IPS-15b (cell line): ENCODE measurements around the gene CNTNAP2.
A peak's percentile ranks its signal among the peaks of the same experiment; 100 is the strongest.
"Not testable (repeated sequence)": the region's sequence is repeated elsewhere in the genome, so short reads cannot be mapped to it uniquely, and the experiment has no call there.

Experiments used
- H3K27me3 ChIP-seq: one replicate; pipeline ENCODE4 v1.6.1; 2013; ENCODE audit warnings: low read length; ENCODE audit not compliant: control insufficient read depth, insufficient read depth
- H3K36me3 ChIP-seq: one replicate; pipeline ENCODE4 v1.6.1; 2013; ENCODE audit warnings: low read length; ENCODE audit not compliant: control insufficient read depth, insufficient read depth
- H3K4me1 ChIP-seq: one replicate; pipeline ENCODE4 v1.6.1; 2013; ENCODE audit warnings: mild to moderate bottlenecking, low read length; ENCODE audit not compliant: control insufficient read depth, insufficient read depth
- H3K4me3 ChIP-seq: one replicate; pipeline ENCODE4 v1.5.1; 2013; ENCODE audit warnings: low read depth, low read length
- H3K9ac ChIP-seq: one replicate; pipeline ENCODE4 v1.6.1; 2013; ENCODE audit warnings: low read depth, mild to moderate bottlenecking, low read length
- H3K9me3 ChIP-seq: one replicate; pipeline ENCODE4 v1.6.1; 2013; ENCODE audit warnings: mild to moderate bottlenecking, low read length; ENCODE audit not compliant: control insufficient read depth, insufficient read depth

Gene CNTNAP2

DNA sequence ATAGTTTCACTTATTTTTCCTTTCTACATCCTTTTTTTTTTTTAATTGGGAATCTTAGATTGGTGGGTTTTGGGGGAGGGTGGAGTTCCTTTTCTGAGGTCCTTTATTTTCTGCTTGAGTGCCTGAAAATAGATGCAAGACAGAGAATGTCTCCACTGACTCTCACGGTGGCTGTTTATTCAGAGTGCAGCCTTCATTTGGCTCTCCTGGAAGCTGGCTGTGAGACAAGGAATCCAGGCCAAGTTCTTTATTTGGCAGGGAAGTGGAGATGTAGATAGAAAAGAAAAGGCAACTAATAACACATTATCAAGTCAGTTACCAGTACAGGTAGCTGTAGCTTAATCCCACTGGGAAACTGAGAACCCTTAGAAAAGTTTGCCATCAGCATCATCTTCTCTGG lies 118.6 kb downstream of the CNTNAP2 start:
- Histone ChIP-seq H3K9ac (no peak overlapping the region), H3K9me3 (no peaks in the 10 kb centered on the region), H3K4me1 (peaks cover 7% of the 10 kb centered on the region), H3K36me3 (no peaks in the 10 kb centered on the region), H3K4me3 (no peak overlapping the region), H3K27me3 (no peaks in the 10 kb centered on the region)

DNA sequence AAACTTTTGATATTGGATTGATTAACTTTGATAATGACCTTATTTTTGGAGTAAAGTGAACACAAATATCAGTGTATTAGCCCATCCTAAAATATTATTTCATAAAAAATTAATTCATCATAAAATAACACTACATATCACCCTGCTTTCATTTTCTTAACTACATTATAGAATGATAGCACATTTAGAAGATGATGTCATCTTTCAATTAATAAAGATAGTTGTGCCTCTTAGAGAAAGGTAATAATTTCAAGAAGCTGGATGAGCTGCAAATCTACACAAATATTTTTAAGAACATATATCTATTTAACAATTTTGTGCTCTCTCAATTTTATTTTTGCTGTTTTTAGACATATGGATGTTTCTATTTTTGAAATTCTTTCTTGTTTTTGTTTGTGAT lies 126.1 kb downstream of the CNTNAP2 start:
- Histone ChIP-seq H3K9ac (no peak overlapping the region), H3K9me3 (no peaks in the 10 kb centered on the region), H3K27me3 (no peaks in the 10 kb centered on the region), H3K4me3 (no peak overlapping the region), H3K4me1 (peaks cover 7% of the 10 kb centered on the region), H3K36me3 (peaks cover 4% of the 10 kb centered on the region)

DNA sequence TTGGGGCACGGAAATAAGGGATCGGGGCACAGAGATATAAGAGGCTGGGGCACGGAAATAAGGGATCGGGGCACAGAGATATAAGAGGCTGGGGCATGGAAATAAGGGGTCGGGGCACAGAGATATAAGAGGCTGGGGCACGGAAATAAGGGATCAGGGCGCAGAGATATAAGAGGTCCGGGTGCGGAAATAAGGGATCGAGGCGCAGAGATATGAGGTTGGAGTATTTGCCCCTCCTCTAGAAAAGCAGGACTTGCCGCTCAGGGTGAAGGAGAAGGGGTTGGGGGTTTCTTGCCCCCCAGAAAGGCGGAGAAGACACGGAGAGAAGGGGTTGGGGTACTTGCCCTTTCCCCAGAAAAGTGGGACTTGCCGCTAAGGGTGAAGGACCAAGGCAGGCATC lies 131.4 kb downstream of the CNTNAP2 start:
- Histone ChIP-seq H3K9ac (peak overlapping the region; percentile 87), H3K4me1 (peaks cover 16% of the 10 kb centered on the region)

DNA sequence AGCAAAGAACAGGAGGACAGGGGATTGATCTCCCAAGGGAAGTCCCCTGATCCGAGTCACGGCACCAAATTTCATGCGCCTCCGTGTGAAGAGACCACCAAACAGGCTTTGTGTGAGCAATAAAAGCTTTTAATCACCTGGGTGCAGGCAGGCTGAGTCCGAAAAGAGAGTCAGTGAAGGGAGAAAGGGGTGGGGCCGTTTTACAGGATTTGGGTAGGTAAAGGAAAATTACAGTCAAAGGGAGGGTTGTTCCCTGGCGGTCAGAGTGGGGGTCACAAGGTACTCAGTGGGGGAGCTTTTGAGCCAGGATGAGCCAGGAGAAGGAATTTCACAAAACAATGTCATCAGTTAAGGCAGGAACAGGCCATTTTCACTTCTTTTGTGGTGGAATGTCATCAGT lies 132.1 kb downstream of the CNTNAP2 start:
- peak overlapping the region; percentile 87 for H3K9ac ChIP-seq
- H3K27me3 ChIP-seq, H3K36me3 ChIP-seq, H3K9me3 ChIP-seq: not testable (repeated sequence)
- H3K4me3 ChIP-seq = peak overlapping the region; percentile 61
- peaks cover 16% of the 10 kb centered on the region for H3K4me1 ChIP-seq

More for the DNA sequence above, 131.4 kb downstream of the CNTNAP2 start:
- H3K9me3 ChIP-seq, H3K36me3 ChIP-seq, H3K27me3 ChIP-seq: not testable (repeated sequence)
- peak overlapping the region; percentile 61 for H3K4me3 ChIP-seq

DNA sequence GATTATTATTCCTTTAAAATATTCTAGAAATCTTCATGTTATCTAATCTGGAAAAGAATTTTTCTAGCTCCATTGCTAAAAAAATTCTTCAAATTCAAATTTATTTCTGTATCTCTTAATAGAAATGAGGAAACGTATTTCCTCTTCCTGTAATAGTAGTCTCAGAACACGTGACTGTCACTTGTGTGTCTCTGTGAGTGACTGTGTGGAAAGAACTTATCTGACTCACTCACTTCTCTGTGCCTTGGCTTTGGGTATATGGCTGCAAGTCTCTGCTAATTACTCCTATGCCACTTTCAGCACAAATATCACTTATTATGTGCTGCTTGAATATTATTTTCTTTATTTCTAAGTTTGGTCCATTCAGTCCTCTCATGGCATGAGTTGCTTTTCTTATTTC lies 132.7 kb downstream of the CNTNAP2 start:
- H3K36me3 ChIP-seq = no peaks in the 10 kb centered on the region
- H3K4me1 ChIP-seq = peaks cover 16% of the 10 kb centered on the region
- H3K4me3 ChIP-seq = no peak overlapping the region
- H3K27me3 ChIP-seq = no peaks in the 10 kb centered on the region
- no peaks in the 10 kb centered on the region for H3K9me3 ChIP-seq
- no peak overlapping the region for H3K9ac ChIP-seq

DNA sequence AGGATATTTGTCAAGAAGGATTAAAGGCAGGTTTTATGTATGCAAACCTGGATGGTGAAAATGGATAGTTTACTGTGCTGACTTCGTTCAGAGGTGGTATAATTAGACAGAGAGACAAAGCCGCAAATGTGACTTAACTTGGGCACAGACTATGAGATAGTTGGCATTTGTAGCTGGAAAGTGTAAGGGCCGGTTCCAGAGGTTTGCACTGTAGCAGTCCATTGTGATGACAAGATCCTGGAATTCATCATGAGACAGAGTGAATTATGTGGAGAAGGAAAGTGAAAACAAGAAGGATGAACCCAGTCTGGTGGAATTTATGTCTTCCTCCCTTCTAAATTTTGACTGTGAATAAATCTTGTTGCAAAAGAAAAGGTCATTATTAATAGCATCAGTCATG lies 139.0 kb downstream of the CNTNAP2 start:
- Histone ChIP-seq H3K27me3 (no peaks in the 10 kb centered on the region), H3K36me3 (no peaks in the 10 kb centered on the region), H3K4me3 (no peak overlapping the region), H3K9ac (no peak overlapping the region), H3K9me3 (no peaks in the 10 kb centered on the region), H3K4me1 (peaks cover 14% of the 10 kb centered on the region)

DNA sequence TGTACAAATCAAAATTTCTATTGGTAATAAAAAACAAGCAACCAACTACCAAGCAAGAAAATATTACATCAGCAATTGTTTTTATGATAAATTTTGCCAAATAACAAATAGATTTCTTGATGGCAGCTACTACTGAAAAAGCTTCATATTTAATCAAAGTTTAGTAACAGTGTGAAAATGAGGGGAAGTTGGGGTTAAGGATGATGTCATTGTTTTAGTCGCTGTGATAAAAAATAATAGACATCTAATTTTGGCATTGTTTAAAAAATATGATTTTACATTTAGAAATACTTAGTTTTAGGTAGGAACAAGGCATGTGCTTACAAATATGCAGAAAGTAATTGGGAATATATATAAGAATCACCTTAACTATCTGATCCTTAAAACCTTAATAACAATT lies 145.9 kb downstream of the CNTNAP2 start:
- Histone ChIP-seq H3K9me3 (no peaks in the 10 kb centered on the region), H3K27me3 (no peaks in the 10 kb centered on the region), H3K36me3 (no peaks in the 10 kb centered on the region), H3K4me3 (no peak overlapping the region), H3K9ac (no peak overlapping the region), H3K4me1 (no peaks in the 10 kb centered on the region)

DNA sequence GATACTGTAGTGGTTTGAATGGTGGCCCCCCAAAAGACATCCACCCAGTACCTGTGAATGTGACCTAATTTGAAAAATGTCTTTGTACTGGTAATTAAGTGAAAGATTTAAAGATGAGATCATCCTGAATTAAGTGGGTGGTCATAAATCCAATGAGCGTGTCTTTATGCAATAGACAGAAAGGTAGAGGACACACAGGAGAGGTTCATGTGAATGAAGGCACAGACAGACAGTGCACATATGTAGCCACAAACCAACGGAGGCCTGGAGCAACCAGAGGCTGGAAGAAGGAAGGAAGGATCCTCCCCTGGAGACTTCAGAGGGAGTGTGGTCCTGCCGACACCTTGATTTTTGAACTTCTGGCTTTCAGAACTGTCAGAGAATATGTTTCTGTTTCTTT lies 160.3 kb downstream of the CNTNAP2 start:
- Histone ChIP-seq H3K36me3 (no peaks in the 10 kb centered on the region), H3K4me1 (no peaks in the 10 kb centered on the region), H3K4me3 (no peak overlapping the region), H3K27me3 (no peaks in the 10 kb centered on the region), H3K9me3 (no peaks in the 10 kb centered on the region), H3K9ac (no peak overlapping the region)

DNA sequence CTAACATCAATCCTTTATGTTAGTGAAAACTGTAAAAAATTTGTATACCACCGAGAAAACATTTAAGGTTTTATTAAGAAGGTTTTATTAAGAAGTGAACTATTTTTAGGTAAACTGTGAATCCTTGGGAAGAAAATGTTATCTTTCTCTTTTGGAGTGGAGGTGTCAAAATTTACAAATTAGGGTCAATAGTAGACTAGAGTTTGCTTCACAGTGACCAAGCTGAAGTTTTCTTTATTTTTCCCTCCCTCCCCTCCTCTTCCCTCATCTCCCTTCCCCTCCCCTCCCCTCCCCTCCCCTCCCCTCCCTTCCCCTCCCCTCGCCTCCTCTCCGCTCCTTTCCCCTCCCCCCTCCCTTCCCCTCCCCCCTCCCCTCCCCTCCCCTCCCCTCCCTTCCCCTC lies 168.8 kb downstream of the CNTNAP2 start:
- no peak overlapping the region for H3K4me3 ChIP-seq
- no peaks in the 10 kb centered on the region for H3K36me3 ChIP-seq
- H3K9me3 ChIP-seq = no peaks in the 10 kb centered on the region
- no peaks in the 10 kb centered on the region for H3K27me3 ChIP-seq
- no peak overlapping the region for H3K9ac ChIP-seq
- no peaks in the 10 kb centered on the region for H3K4me1 ChIP-seq

DNA sequence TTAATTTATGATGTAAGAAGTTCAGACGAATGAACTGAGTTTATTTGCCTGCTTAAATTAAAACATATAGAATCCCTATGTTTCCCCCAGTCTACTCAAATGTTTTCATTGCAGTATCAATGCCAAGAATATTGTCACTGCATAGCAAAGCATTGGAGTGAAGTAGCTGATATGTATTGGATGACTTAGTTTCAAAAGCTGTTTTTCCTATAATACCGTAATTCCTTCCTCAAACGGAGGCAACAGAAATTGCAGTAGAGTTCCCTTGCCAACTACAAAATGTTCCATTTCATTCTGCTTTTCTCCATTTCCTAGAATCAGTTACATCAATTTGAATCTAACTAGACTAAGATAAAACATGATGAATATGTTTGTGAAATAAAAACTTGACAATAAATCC lies 174.1 kb downstream of the CNTNAP2 start:
- Histone ChIP-seq H3K4me1 (no peaks in the 10 kb centered on the region), H3K4me3 (no peak overlapping the region), H3K9ac (no peak overlapping the region), H3K36me3 (no peaks in the 10 kb centered on the region), H3K9me3 (no peaks in the 10 kb centered on the region), H3K27me3 (no peaks in the 10 kb centered on the region)

DNA sequence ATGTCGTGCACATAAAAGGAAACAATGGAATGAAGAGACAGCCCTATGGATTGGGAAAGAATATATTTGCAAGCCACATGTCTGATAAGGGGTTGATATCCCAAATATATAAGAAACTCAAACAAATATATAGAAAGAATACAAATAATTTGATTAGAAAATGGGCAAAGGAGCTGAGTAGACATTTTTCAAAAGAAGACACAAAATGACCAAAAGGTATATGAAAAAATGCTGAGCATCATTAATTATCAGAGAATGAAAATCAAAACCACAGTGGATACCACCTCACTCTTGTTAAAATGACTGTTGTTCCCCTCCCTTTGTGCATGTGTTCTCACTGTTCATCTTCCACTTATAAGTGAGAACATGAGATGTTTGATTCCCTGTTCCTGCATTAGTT lies 175.3 kb downstream of the CNTNAP2 start:
- Histone ChIP-seq H3K4me3 (no peak overlapping the region), H3K27me3 (no peaks in the 10 kb centered on the region), H3K4me1 (no peaks in the 10 kb centered on the region), H3K9ac (no peak overlapping the region), H3K9me3 (no peaks in the 10 kb centered on the region), H3K36me3 (no peaks in the 10 kb centered on the region)

DNA sequence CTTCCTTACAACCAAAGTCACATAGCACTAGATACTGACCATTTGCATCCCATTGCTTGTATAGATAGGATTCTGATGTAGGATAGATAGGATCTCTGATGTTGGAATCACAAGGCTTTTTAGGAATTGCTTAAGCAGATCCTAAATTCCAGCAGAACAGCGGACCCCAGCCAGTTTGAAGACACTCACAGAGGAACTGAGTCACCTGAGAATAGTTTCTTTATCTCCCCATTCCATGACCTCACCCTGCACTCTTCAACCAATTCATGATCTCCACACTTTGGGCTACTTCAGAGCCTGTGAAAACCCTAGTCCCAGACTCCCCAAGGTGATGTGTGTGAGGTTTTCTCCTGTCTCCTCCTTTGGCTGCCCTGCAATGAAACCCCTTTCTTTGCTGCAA lies 179.4 kb downstream of the CNTNAP2 start:
- Histone ChIP-seq H3K9me3 (no peaks in the 10 kb centered on the region), H3K4me3 (no peak overlapping the region)

DNA sequence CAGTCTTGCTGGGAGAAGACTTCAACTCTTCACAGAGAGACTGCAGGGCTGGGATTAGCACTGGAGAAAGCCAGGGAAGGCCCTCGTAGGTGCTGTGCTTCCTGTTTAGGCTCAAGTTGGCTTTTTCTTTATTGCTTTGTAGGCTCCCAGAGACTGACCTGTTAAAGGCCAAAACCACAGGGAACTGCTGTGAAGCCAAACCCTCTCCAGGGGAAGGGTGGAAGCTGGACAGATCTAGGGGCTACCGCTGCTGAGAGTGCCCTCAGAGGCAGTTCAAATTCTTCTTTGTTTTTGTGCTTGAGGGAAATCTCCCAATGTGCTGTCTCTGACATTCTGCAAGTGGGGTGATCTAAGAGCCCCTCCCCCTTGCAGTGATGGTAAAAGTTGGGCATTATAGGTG lies 198.4 kb downstream of the CNTNAP2 start:
- no peak overlapping the region for H3K9ac ChIP-seq
- H3K27me3 ChIP-seq = no peaks in the 10 kb centered on the region
- H3K4me1 ChIP-seq = no peaks in the 10 kb centered on the region
- H3K9me3 ChIP-seq = no peaks in the 10 kb centered on the region
- H3K36me3 ChIP-seq = no peaks in the 10 kb centered on the region
- no peak overlapping the region for H3K4me3 ChIP-seq

More for the DNA sequence above, 179.4 kb downstream of the CNTNAP2 start:
- H3K4me1 ChIP-seq = no peaks in the 10 kb centered on the region
- no peaks in the 10 kb centered on the region for H3K27me3 ChIP-seq
- no peaks in the 10 kb centered on the region for H3K36me3 ChIP-seq
- no peak overlapping the region for H3K9ac ChIP-seq
